Jurkat, Clone E6-1 (cell line): ENCODE data around the gene TGFBR2.

Experiments
- DNase-seq: peaks from one replicate; pipeline ENCODE4 v3.0.0-alpha.2; 2011; ENCODE audit warnings: low read depth, low spot score
- H3K4me3 ChIP-seq: 2 replicates; pipeline ENCODE4 v1.5.1; 2011; ENCODE audit warnings: mild to moderate bottlenecking, low read length, control low read depth, moderate library complexity

TGFBR2 gene

DNA sequence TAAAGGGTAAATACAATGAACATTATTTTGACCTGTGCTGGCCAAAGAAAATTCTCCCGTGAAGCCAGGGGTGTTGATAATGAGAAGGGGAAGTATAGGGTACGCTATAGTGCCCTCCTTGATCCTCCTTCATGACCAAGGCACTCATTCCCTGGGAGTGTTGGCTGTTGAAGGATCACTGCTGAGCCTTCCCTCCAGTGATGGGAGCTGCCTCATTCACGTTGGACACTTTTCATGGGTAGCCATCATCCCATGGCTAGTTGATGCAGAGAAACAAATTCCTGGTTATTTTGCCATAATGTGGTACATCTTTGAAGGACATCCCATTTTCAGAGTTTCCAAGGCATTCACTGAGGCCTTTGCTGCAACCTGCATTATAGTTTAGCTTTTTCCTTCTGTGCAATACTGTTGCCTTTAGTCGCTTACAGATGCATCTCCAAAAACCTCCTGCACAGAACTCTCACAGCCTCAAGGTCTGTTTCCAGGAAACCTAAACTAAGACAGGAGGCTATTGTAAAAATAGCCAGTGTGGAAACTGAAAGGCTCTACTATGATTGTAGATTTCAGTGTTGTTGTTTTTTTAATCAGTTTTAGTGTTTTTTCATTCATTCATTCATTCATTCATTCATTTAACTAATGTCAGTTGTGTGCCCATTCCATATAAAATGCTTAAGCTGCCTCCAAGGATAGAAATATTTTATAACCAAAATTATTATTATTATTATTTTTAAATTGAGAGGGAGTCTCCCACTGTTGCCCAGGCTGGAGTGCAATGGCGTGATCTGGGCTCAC lies 40.8 kb downstream of the TGFBR2 start:
- H3K4me3 ChIP-seq: no peak overlapping the region
- no peak for DNase-seq

DNA sequence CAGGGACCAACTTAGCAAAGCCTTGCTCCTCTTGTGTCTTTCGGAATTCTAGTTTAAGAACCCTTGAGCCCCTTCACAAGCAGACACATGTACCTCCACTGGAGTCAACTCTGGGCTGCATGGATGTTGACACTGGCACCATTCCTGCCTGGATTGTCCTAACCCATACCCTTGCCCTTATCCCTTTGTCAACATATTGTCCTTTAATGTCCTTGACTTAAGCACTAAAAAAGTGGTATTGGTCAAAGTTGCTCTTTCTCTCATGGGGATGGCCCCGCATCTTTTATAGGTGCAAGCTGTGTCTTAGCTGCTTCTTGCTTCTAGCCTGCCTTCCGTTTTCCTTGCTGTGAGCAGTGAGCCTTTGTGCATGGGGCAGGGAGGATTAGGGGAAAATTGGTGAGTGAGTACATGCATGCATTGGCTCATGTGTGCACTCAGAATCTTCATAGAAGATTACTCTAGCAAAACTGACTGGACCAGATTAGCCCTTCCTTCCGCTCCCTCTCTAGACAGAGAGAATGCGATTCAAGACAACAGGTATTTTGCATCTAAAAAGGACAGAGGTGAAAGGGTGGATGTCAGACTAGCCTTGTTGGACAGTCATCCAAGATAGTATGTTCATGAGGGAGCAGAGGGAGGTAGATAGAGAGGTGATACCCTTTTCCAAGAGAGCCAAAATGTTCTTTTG lies 42.4 kb downstream of the TGFBR2 start:
- no peak overlapping the region for H3K4me3 ChIP-seq
- DNase-seq: no peak

DNA sequence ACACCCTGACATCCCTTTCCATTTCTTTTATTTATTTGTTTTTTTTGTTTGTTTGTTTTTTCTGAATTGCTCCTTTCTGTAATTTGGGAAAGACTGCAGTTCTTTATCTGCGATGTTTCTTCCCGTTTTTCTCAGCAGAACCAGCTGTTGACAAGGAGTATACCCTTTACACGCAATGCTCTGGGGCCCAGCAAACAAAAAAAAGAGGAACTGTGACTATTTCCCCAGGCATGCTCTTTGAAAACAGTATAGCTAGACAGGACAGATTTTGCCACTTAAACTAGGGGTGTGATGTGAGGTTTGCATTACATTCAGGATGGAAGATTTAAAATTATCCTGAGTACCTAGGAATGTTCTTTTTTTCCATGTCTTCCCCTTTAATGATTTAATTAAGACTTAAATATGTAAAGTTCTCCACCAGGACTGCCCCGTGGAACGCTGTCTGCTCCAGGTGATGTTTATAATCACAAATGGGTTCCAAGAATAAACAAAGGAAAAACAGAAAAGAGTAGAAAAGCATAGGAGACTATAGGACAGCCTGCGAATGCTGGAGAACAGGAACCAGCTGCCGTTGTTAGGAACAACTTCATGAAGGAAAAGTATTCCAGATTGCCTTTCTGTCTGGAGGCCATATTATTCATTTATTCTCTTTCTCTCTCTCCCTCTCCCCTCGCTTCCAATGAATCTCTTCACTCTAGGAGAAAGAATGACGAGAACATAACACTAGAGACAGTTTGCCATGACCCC lies 43.3 kb downstream of the TGFBR2 start:
- no peak overlapping the region for H3K4me3 ChIP-seq

DNA sequence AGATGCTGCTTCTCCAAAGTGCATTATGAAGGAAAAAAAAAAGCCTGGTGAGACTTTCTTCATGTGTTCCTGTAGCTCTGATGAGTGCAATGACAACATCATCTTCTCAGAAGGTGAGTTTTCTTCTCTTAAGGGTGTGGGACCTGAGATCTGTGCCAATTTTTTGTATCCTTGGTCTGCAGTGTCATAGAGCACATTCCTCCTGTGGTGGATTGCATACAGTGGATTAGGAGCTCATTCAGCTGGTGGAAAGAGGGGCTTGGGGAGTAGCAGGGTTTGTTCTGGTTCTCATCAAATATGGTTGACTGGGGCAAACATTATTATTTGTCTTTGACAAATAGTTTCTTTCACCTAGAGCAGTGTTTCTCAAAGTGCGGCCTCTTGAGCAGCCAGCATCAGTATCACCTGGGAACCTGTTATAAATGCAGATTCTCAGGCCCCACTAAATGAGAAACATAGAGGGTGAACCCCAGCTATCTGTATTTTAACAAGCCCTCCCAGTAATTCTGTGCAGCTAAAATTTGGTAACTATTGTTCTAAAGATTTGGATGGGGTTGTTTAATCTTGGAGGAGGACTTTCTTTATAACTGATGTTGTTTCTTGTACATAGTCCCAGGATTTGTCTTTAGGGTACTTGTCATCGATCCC lies 44.1 kb downstream of the TGFBR2 start:
- H3K4me3 ChIP-seq: no peak overlapping the region
- no peak for DNase-seq

More for the DNA sequence above, 43.3 kb downstream of the TGFBR2 start:
- no peak for DNase-seq

DNA sequence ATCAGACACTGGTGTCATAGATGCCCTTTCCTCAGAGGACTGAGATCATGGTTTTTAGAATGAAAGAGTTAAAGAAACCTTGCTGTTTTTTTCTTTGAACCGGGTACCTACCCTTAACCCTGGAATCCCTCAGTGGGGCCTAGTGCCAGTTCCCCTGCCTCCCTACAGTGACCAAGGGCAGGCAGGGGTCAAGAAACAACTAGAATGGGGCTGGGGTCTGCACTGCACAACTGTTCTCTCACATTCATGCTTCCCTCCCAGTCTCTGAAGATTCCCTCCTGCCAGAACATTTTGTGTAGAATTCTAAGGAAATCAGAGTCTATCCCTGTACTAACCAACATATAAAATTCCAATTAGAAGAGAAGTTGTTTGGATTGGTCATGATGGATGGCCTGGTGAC lies 47.9 kb downstream of the TGFBR2 start:
- no peak for DNase-seq
- H3K4me3 ChIP-seq: no peak overlapping the region

DNA sequence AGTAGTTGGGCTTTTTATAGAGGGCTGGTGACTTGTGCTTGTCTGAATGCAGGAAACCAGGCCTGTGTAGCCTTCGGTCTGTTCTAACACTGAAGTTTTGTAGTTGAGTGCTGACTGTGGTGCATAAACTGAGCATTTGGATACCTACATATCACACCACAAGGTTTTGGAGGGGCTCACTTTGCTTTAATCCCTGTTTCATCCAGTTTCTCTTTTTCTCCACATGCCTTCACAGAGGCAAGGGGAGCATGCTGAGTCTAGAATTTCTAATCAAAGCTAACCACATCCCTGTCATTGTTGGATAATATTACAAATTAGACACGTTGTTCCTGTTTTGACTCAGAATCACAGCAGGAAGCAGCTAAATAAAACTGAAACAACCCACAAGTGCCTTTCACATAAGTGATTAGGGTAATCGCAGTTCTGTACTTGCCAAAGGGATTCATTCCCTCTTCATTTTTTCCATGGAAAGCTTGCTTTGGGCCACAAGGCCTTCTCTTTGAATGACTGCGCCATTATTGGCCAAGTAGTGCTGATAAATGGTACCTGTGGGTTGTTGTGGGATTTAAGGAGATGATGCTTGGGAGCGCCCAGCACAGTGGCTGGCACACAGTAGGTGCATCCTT lies 48.9 kb downstream of the TGFBR2 start:
- DNase-seq: peak; percentile 80
- no peak overlapping the region for H3K4me3 ChIP-seq

DNA sequence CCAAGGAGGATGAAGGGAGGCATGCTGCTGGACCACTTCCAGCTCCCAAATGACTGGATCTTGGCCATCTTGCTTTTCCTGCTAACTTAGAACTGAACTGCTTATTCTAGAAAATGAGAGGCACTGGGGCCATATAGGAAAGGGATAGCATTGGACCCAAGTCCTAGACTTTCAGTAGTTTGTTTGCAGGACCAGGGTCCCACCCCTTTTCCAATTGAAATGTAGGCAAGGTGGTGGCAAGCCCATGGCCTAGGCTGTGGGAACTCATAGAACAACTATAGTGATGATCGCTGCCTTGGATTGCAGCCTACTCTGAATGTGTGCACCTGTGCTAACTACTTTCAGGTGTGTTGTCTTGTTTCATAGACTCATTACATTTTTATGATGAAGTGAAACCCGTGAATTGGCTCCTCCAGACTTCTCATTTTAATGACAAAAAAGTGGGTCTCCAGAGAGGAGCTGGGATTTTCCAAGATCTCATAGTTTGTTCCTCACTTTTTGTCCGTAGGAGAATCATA lies 50.3 kb downstream of the TGFBR2 start:
- DNase-seq: no peak
- no peak overlapping the region for H3K4me3 ChIP-seq

DNA sequence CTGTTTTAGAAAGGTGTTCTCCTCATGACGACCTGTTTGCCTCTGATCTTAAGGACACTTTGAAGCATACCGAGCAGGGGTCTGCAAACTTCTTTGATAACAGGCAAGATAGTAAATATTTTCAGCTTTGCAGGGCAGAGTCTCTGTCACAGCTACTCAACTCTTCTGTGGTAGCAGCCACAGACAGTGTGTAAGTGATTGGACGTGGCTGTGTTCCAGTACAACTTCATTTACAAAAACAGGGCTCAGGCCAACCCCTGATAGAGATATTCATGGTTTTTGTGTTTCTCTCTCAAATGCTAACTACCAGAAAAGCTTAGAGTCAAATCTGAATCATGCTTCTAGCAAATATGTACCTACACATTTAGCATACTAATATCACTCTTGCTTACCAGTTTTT lies 51.5 kb downstream of the TGFBR2 start:
- no peak for DNase-seq
- H3K4me3 ChIP-seq: peak overlapping the region; percentile 30

DNA sequence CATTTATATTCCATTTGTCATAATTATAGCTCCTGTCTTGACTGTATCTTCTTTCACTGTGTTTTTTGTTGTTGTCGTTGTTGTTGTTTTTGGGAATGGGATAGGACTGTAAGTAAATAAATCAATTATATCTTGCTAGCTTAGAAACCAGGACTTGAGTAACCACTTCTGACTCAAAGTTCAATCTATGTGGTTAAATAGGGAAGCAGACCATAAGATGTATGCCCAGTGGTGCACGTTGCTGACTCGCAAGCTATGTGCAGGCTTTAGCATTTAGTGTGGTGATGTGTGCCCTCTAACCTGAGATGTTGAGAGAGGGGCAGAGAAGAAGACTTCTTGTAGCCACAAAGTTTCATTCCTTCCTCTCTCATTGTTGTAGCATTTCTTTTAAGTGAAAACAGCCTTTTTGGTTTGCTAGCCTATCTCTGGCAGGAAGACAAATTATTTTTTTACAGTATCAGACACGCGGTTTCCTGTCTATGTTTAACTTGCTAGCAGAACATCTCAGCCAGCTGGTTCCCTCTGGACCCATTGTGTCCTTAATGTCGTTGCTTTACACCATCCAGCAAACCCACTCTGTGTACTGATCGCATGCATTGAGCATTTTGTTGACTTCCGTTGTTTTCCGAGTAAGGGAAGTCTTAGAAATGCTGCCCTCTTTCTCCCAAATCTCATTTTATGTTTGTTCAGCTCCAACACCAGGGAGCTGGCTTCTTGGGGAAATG lies 52.1 kb downstream of the TGFBR2 start:
- peak overlapping the region; percentile 30 for H3K4me3 ChIP-seq
- peak; percentile 89 for DNase-seq

DNA sequence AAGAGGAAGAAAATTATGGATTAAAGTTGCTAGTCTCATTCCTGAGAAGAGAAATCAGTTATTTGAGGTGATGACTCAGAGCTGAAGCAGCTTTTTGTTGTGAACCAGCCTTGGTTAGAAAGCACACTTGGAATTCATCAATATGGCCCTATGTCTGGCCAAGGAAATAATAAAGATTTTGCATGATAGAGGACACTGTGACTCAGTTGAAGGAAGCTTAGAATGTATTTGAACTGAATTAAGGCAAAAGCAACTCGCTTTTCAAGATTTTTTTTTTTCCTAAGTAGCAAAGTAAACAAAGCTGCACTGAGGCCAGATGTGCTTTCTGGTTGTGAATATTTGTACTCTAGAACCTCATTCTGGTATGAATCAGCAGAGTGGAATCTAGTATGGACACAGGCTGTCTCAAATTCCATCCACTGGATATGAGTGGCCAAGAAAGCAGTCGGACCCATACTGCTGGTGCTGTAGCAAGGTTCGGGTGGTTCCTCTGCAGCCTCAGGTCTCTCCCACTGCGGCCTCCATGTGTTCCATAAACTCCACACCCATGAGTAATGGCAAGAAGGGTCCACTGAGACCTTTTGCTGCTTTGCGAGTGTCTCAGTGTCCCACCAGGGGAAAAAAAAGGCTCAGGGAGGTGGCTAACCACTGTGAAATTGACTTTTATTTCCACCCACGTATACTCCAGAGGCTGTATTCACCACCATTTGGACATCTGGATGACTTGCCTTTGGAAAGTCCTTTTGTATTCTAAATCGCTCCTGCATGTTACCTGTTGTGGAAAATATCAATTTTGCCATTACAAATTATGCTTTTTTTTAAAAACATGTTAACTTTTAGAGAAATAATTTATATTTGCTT lies 53.1 kb downstream of the TGFBR2 start:
- no peak overlapping the region for H3K4me3 ChIP-seq
- no peak for DNase-seq

DNA sequence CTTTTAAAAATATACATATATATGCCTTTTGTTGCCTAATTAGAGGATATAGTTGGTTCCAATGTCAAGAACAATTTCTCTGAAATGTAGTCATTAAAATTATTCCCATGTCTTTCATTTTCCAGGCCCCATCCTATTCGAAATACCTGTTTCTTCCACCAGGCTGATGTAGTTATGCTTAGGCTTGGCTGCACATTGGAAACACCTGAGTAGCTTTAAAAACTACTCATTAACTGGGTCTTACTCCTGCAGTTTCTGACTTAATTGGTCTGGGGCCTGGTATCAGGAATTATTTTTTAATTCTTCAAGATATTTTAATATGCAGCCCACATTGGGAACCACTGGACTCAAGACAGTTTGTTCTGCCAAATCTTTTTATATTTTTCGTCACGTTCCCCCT lies 53.7 kb downstream of the TGFBR2 start:
- H3K4me3 ChIP-seq: no peak overlapping the region
- no peak for DNase-seq

DNA sequence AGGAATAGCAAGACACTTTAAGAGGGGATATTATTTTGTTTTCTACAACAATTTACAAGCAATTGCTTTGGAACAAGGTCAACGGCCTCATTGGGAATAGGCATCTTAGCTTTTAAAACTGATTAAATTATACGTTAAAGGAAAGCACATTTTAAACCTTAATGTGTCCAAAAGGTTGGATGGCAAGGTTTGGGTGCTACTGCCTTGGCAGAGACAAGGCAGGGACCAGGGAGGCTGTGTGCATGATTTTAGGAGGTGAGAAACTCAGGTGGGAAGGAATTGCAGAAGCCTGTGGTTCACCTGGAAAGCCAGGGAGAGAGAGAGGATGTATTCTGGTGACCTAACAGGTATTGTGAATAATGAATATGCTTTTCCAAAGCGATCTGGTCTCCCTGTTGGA lies 54.3 kb downstream of the TGFBR2 start:
- no peak overlapping the region for H3K4me3 ChIP-seq
- DNase-seq: no peak

DNA sequence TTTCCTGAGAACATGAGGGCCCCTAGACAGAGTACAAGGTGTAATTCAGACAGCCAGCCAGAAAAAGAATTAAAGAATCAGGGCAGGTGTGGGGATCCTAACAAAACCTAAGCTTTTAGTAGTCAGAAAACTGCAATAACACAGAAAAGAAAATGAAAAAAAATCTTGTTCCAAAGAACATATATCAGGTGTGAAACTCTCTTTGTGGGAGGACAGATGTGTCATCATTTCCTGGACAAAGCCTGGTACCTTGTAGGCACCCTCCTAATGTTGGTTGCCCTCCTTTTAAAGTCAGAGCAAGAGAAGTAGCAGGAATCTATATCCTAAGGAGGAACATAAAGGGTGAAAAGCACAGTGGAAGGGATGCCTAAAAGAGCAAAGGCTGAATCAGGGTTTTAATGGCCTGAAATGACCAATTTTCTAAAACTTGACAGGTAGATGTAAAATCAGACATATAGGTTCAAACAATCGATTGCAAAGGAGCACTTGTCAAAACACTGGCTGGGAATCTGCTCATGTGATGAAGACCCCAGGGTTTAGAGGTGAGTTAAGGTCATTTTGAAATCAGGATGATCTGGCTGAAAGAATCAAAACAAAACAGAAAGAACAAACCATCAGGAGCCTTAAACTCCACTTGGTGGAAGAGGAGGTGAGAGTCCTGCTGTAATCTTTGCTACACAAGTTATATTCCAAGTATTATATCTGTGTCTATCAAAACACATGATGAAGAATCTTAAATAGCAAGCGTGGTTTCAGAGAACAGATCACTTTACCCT lies 54.9 kb downstream of the TGFBR2 start:
- H3K4me3 ChIP-seq: no peak overlapping the region
- no peak for DNase-seq

DNA sequence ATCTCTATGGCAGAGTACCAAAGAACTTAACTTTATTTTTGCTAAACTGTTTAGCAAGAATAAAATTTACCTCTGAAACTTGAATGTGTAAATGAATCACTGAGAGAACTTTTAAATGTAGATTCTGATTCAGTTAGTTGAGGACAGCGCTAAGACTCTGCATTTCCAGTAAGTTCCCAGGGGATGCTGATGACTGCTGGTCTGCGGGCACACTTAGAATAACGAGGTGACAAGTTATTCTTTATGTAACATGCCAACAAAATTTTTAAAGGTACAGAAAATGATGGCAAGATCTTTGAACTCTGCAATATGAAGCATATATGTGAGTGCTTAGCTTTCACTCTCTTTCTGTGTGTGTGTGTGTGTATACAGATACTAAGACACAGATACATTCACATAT lies 56.4 kb downstream of the TGFBR2 start:
- no peak for DNase-seq
- H3K4me3 ChIP-seq: no peak overlapping the region

DNA sequence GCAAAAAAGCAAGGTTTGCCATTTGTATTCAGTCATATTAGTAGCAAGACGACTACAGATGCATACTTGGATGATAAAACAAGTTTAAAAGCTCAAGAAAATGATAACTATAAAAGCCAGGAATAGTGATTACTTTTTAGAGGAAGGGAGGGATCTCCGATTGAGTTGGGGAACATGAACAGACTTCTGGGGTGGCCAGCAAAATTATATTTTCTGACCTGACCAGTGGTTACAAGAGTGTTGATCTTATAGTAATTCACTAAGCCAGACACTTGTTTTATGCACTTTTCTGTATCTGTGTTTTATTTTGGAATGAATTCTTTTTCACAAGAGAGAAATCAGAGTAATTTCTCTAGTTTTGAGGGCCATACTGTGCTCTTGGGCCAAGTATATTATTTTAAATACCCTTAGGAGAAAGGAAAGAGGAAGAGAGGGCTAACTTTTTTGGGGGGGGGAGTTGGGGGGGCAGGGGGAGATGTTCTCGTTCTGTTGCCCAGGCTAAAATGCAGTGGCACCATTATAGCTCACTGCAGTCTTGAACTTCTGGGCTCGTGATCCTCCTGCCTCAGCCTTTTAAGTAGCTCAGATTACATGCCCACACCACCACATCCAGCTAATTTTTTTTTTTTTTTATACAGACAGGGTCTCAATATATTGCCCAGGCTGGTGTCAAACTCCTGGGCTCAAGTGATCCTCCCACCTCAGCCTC lies 57.3 kb downstream of the TGFBR2 start:
- no peak overlapping the region for H3K4me3 ChIP-seq
- no peak for DNase-seq

DNA sequence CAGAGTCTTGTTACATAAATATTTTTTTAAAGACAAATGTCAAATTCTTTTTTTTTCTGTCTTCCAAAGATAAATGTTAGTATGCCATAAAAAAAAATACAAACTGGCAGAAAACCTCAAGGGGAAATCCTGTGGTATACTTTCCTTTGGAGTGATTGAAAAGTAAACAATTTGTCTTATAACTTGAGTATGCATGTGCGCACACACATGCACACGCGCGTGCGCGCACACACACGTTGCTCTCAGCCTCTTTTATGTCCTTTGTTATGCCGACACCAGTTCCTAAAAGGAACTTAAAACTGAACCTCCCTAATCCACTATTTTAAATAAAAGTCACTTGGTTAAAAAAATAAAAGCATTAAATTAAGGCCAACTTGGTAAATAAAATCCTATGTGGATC lies 58.1 kb downstream of the TGFBR2 start:
- peak overlapping the region; percentile 34 for H3K4me3 ChIP-seq
- peak; percentile 81 for DNase-seq
